ENCODE data around the gene UFSP1.
"Not testable (repeated sequence)": the region's sequence is repeated elsewhere in the genome, so short reads cannot be mapped to it uniquely, and the experiment has no call there.

UFSP1 gene

GRCh38 chr7:100860702-100861615, 28.6 kb downstream of the UFSP1 start:
- no peak for DNase-seq (ENCODE audit: low read depth in 3 of 3)

- DNase-seq (ENCODE audit: low read depth in 3 of 3) = no peak
These were observed 29.7 kb downstream of the UFSP1 start for GRCh38 chr7:100859856-100860255.

DNA sequence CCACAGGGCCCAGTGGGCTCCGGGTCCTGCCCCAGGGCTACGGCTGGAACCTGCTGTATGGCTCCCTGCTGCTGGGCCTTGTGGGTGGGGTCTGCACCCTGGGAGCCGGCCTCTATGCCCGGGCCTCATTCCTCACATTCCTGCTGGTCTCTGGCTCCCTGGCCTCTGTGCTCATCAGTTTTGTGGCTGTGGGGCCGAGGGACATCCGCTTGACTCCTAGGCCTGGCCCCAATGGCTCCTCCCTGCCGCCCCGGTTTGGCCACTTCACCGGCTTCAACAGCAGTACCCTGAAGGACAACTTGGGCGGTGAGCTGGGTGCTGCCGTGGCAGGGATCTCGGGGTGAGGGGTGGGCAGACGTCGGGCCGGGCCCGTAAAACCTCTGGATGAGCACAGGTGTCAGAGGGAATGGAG, 32.6 kb downstream of the UFSP1 start:
- no peak for DNase-seq (ENCODE audit: low read depth in 3 of 3)

DNA sequence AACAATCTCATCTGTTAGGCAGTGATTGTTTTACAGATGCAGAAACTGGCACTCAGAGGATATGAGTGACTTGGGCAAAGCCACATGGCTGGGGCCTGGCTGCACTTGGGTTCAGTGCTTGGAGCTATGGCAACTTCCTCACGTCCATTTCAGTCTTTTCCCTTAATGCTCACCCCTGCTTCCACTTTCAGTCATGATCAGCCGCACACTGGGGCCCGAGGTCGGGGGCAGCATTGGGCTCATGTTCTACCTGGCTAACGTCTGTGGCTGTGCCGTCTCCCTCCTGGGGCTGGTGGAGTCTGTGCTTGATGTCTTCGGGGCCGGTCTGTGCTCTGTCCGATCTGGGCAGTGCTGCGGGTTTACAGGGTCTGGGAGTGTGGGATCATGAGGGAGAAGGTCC, 34.0 kb downstream of the UFSP1 start:
- no peak for DNase-seq (ENCODE audit: low read depth in 3 of 3)

GRCh38 chr7:100854899-100855298, 34.6 kb downstream of the UFSP1 start:
- not testable (repeated sequence) for DNase-seq (ENCODE audit: low read depth in 3 of 3)

DNA sequence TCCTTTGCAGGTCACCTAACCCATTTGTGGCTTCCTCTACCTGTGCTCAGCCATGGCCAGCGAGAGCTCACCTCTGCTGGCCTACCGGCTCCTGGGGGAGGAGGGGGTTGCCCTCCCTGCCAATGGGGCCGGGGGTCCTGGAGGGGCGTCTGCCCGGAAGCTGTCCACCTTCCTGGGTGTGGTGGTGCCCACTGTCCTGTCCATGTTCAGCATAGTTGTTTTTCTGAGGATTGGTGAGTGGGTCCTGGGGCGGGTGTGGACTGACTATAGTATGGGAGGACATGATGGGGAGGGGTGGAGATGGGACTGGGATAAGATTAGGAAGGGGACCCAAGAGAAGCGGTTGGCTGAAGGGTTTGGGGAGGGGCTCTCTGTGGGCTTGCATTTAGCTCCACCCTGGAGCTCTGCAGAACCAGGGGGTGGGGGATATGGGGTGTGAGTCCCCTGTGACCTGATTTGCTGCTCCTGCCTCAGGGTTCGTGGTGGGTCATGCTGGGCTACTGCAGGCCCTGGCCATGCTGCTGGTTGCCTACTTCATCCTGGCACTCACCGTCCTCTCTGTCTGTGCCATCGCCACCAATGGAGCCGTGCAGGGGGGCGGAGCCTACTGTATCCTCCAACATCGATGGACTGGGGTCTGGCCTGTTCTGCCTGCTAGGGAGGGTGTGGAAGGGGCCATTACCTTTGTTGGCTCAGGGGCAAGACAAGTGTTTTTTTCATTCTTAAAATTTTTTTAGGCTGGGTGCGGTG, 35.2 kb downstream of the UFSP1 start:
- DNase-seq (ENCODE audit: low read depth in 3 of 3) = no peak

DNA sequence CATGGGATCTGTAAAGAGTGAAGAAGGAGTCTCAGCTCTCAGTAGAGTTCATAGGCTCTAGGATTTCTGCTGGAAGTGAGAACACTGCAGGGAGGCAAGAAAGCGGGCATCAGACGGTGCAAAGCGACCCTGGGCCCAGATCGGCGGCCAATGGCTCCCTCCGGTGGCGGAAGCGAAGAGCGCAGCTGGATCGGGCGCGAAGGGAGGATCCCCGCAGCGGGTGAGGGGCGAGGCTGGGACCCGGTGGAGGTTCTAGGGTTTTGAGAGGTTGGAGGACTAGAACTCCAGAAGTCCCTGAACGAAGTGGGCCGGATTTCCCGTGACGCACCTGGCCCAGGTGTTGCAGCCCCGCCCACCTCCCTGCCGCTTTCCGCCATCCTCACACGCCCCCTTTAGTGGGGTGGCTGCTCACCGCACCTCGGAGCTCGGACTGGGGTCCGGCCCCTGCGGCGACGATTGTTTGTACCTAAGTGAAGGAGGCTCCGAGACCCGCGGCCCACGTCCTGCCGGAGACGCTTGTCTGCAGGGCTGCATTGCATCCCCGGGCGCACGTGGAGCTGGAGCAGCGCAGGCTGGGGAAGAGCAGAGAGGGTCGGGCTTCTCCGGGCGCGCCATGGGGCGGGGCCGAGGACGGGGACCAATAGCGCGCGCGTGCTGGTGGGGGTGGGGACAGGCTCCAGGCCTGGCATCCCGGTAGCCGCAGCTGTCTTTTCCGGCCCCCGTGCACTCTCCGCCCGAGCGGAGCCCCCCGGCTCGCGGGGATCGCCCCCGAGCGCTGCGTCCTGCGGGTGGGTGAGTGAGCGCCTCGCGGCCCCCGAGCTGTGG, 37.3 kb downstream of the UFSP1 start, which contains the start of gene SLC12A9:
SLC12A9 (plus strand) TSS at position 666 of the 825 bp plus-strand sequence. CDS start 1,485 bp downstream, outside the sequence.
- DNase-seq (ENCODE audit: low read depth in 3 of 3) = peak; percentile 70 to 78 (median 75)

GRCh38 chr7:100847360-100847759, 42.2 kb downstream of the UFSP1 start:
- no peak for DNase-seq (ENCODE audit: low read depth in 3 of 3)

DNA sequence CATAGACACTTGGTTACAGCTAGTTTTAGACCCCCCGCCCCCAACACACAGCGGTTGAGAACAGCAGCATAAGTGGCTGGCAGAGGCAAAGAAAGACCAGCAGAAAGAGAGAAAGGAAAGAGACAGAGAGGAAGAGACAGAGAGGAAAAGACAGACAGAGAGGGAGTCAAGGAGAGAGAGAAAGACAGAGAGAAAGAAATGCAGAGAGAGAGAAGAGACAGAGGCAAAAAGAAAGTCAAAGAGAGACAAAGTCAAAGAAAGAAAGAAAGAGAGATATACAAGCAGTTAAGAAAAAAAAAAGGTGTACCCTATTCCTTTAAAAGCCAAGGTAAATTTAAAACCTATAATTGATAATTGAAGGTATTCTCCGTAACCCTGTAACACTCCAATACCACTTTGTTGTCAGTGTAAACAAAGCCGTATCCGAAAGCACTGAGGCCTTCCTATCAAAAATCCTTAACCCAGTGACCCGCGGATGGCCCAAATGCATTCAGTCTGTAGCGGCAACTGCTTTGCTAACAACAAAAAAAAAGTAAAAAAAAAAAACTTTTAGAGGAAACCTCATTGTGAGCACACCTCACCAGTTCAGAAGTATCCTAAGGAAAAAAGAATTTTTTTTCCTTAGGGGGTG, 48.9 kb downstream of the UFSP1 start:
- DNase-seq (ENCODE audit: low read depth in 3 of 3) = no peak

DNA sequence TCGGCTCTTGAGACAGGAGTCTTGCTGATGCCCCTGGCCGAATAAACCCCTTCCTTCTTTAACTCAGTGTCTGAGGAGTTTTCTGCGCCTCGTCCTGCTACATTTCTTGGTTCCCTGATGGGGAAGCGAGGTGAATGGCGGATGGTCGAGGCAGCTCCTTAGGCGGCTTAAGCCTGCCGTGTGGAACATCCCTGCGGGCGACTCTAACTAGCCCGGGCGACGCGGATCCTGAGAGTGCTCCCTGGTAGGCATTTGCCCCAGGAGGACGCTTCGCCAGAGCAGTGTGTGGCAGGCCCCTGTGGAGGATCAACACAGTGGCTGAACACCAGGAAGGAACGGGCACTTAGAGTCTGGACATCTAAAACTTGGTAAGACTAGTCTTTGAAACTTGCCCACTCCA, 50.2 kb downstream of the UFSP1 start:
- no peak for DNase-seq (ENCODE audit: low read depth in 3 of 3)
